ENCODE data around the gene PEAR1. TPM values are rescaled to one million over a fixed set of nuclear protein-coding genes. Genes with fewer than 3 reads are reported as not detected.

PEAR1 gene
- polyA plus RNA-seq, 3 donors: not detected

- intact Hi-C loops (cut with micrococcal nuclease): no loop called here
- H3K27me3 Mint-ChIP-seq (ENCODE audit: low read depth in 3 of 3): no peaks in the 10 kb centered on the region
- no peak overlapping the region for H3K4me2 ChIP-seq (replicated peaks; ENCODE audit: extremely low read depth, low read length, poor library complexity, severe bottlenecking)
- H2AFZ ChIP-seq (ENCODE audit: insufficient read depth, low read depth, low read length, poor library complexity, severe bottlenecking): no peak overlapping the region
- no peak overlapping the region for H3K9ac ChIP-seq (ENCODE audit: insufficient read depth, low read length, poor library complexity, severe bottlenecking)
- H3K4me3 ChIP-seq (replicated peaks in 1 of 3; ENCODE audit: low read depth in 2 of 3, low read length in 3 of 3): no peak overlapping the region
- no peak for TF ChIP-seq CTCF (IDR thresholded peaks at IDR 0.05)
- no peaks in the 10 kb centered on the region for H3K9me3 ChIP-seq (replicated peaks in 1 of 2; ENCODE audit: control insufficient read depth in 1 of 2, insufficient read depth in 1 of 2, low read length in 2 of 2)
- H3K36me3 Mint-ChIP-seq: peaks cover 85 to 87% of the 10 kb centered on the region in 2 donors
- H3K9me3 Mint-ChIP-seq: no peaks in the 10 kb centered on the region
- no peak overlapping the region for H3K27ac Mint-ChIP-seq
- H3K4me1 ChIP-seq (ENCODE audit: control insufficient read depth in 1 of 2, insufficient read depth in 2 of 2, low read length in 2 of 2): peaks cover 30 to 31% of the 10 kb centered on the region in 2 donors
- no peak overlapping the region for H3K27ac ChIP-seq (ENCODE audit: low read depth in 1 of 2, low read length in 2 of 2)
- H3K4me1 Mint-ChIP-seq: peaks cover 29% of the 10 kb centered on the region
- no peak for DNase-seq
- no CpG with 5 or more reads among the region's 2 CpGs for WGBS (ENCODE audit: insufficient coverage)
- H3K27me3 ChIP-seq (ENCODE audit: control insufficient read depth in 2 of 2, insufficient read depth in 2 of 2, low read length in 2 of 2): no peaks in the 10 kb centered on the region
- H4K20me1 ChIP-seq (ENCODE audit: insufficient read depth, low read length): peaks cover 12% of the 10 kb centered on the region
- no peak overlapping the region for H3K4me3 Mint-ChIP-seq
- peaks cover 71 to 80% of the 10 kb centered on the region in 2 donors for H3K36me3 ChIP-seq (replicated peaks in 1 of 2; ENCODE audit: control insufficient read depth in 1 of 2, insufficient read depth in 2 of 2, low read length in 2 of 2)
- H3K79me2 ChIP-seq (ENCODE audit: insufficient read depth, low read length): peaks cover 13% of the 10 kb centered on the region
Observed at GRCh38 chr1:156959414-156959813, 65.9 kb downstream of the PEAR1 start.

- no peak overlapping the region for H3K4me3 Mint-ChIP-seq
Observed at GRCh38 chr1:156959925-156960324, 66.4 kb downstream of the PEAR1 start.

More at GRCh38 chr1:156959925-156960324, 66.4 kb downstream of the PEAR1 start:
- Histone ChIP-seq H3K9ac (ENCODE audit: insufficient read depth, low read length, poor library complexity, severe bottlenecking) (no peak overlapping the region), H3K27ac (ENCODE audit: low read depth in 1 of 2, low read length in 2 of 2) (no peak overlapping the region), H3K79me2 (ENCODE audit: insufficient read depth, low read length) (peaks cover 13% of the 10 kb centered on the region), H2AFZ (ENCODE audit: insufficient read depth, low read depth, low read length, poor library complexity, severe bottlenecking) (no peak overlapping the region), H3K4me3 (replicated peaks in 1 of 3; ENCODE audit: low read depth in 2 of 3, low read length in 3 of 3) (no peak overlapping the region), H4K20me1 (ENCODE audit: insufficient read depth, low read length) (peaks cover 8% of the 10 kb centered on the region), H3K36me3 (replicated peaks in 1 of 2; ENCODE audit: control insufficient read depth in 1 of 2, insufficient read depth in 2 of 2, low read length in 2 of 2) (peaks cover 66 to 77% of the 10 kb centered on the region in 2 donors), H3K27me3 (ENCODE audit: control insufficient read depth in 2 of 2, insufficient read depth in 2 of 2, low read length in 2 of 2) (no peaks in the 10 kb centered on the region), H3K4me2 (replicated peaks; ENCODE audit: extremely low read depth, low read length, poor library complexity, severe bottlenecking) (no peak overlapping the region), H3K9me3 (replicated peaks in 1 of 2; ENCODE audit: control insufficient read depth in 1 of 2, insufficient read depth in 1 of 2, low read length in 2 of 2) (no peaks in the 10 kb centered on the region), H3K4me1 (ENCODE audit: control insufficient read depth in 1 of 2, insufficient read depth in 2 of 2, low read length in 2 of 2) (peaks cover 32 to 34% of the 10 kb centered on the region in 2 donors)
- Mint-ChIP-seq H3K36me3 (peaks cover 81 to 85% of the 10 kb centered on the region in 2 donors), H3K27me3 (ENCODE audit: low read depth in 3 of 3) (no peaks in the 10 kb centered on the region), H3K9me3 (no peaks in the 10 kb centered on the region), H3K4me1 (peaks cover 32% of the 10 kb centered on the region), H3K27ac (peak overlapping the region in 2 of 7 donors; percentile 21 to 32)
- 92% methylated on average over 6 of the region's 6 CpGs for WGBS (ENCODE audit: insufficient coverage)
- intact Hi-C loops (cut with micrococcal nuclease): no loop called here
- no peak for DNase-seq
- TF ChIP-seq CTCF (IDR thresholded peaks at IDR 0.05): no peak

Measured in CD14-positive monocyte (primary cell).